Skin of body (tissue), 2 donors: Measurements from ENCODE around the gene OR11H7. TPM values are rescaled to one million over a fixed set of nuclear protein-coding genes. Genes with fewer than 3 reads are reported as not detected.
"Not testable (repeated sequence)": the region's sequence is repeated elsewhere in the genome, so short reads cannot be mapped to it uniquely, and the experiment has no call there.

Experiments used
- DNase-seq: peaks from one replicate; lab custom pipeline; 2025; lab: John Stamatoyannopoulos, UW
- total RNA-seq: library from RNA; depleted of rRNA; stranded (reverse); fragments of >200 nt; gene quantifications from one replicate; pipeline ENCODE4 v1.2.3, GENCODE V29; 2014

The OR11H7 gene
- total RNA-seq, 1 donor from 2014 or later: not detected

GRCh38 chr14:20278414-20278813 is 49.6 kb downstream of the OR11H7 start:
- DNase-seq: no peak

- not testable (repeated sequence) for DNase-seq
Measured at GRCh38 chr14:20280265-20280664, 51.5 kb downstream of the OR11H7 start.

Other genes with a start within 250 kb of the OR11H7 start
- not detected for gene OR4Q2, start 226.8 kb upstream of the OR11H7 start, total RNA-seq
- not detected for gene OR4K14, start 209.7 kb upstream of the OR11H7 start, total RNA-seq
- gene OR4K13, start 192.9 kb upstream of the OR11H7 start, total RNA-seq: not detected
- gene OR4L1, start 168.9 kb upstream of the OR11H7 start, total RNA-seq: not detected
- not detected for gene OR4K17, start 118.2 kb upstream of the OR11H7 start, total RNA-seq
- gene OR4N5, start 90.2 kb upstream of the OR11H7 start, total RNA-seq: not detected
- not detected for gene OR11G2, start 38.1 kb upstream of the OR11H7 start, total RNA-seq
- not detected for gene OR11H6, start 5.3 kb upstream of the OR11H7 start, total RNA-seq
- not detected for gene OR11H4, start 10.3 kb downstream of the OR11H7 start, total RNA-seq
- 17.7 TPM for gene TTC5, start 77.0 kb downstream of the OR11H7 start, total RNA-seq
- 59.9 TPM for gene CCNB1IP1, start 104.3 kb downstream of the OR11H7 start, total RNA-seq
- 17.0 TPM for gene PARP2, start 114.7 kb downstream of the OR11H7 start, total RNA-seq
- gene TEP1, start 184.5 kb downstream of the OR11H7 start, total RNA-seq: 14.7 TPM
- gene KLHL33, start 207.2 kb downstream of the OR11H7 start, total RNA-seq: 0.30 TPM
- 33.6 TPM for gene OSGEP, start 225.8 kb downstream of the OR11H7 start, total RNA-seq
- 60.7 TPM for gene APEX1, start 226.2 kb downstream of the OR11H7 start, total RNA-seq
- 17.6 TPM for gene PIP4P1, start 232.5 kb downstream of the OR11H7 start, total RNA-seq
- gene PNP, start 240.4 kb downstream of the OR11H7 start, total RNA-seq: 24.4 TPM